Large intestine (tissue), 3 donors: ENCODE results near the gene RYR2. TPM values are rescaled to one million over a fixed set of nuclear protein-coding genes. Genes with fewer than 3 reads are reported as not detected.

ENCODE experiments used
- DNase-seq, 2 donors: peaks; one replicate each; pipeline versions ENCODE4 v3.0.0 to v3.0.0-alpha.2; 2013
- H3K27ac ChIP-seq: one replicate; pipeline ENCODE4 v1.5.1; 2013; ENCODE audit warnings: low read length
- H3K27me3 ChIP-seq: 2 replicates; pipeline ENCODE4 v1.6.1; 2013; ENCODE audit warnings: low read length; ENCODE audit not compliant: control insufficient read depth, insufficient read depth
- H3K36me3 ChIP-seq: 2 replicates; pipeline ENCODE4 v1.6.1; 2013; ENCODE audit warnings: low read length; ENCODE audit not compliant: control insufficient read depth, insufficient read depth
- H3K4me1 ChIP-seq: one replicate; pipeline ENCODE4 v1.6.1; 2013; ENCODE audit warnings: low read length; ENCODE audit not compliant: control insufficient read depth, insufficient read depth
- H3K4me3 ChIP-seq: one replicate; pipeline ENCODE4 v1.5.1; 2013; ENCODE audit warnings: low read length
- H3K9me3 ChIP-seq: one replicate; pipeline ENCODE4 v1.6.1; 2013; ENCODE audit warnings: mild to moderate bottlenecking, low read depth, low read length, moderate library complexity; ENCODE audit not compliant: control insufficient read depth
- WGBS: methylation state at CpG from one replicate; pipeline ENCODE4 v1.1.5; 2013; ENCODE audit warnings: low lambda C conversion rate; ENCODE audit not compliant: insufficient coverage; 5-methylcytosine and 5-hydroxymethylcytosine counted together
- polyA plus RNA-seq: library from polyadenylated mRNA; unstranded; fragments of 120-200 nt; gene quantifications from one replicate; pipeline ENCODE4 v1.2.1, GENCODE V29; 2013

RYR2 gene
- polyA plus RNA-seq, 1 donor = 4.3 TPM

DNA sequence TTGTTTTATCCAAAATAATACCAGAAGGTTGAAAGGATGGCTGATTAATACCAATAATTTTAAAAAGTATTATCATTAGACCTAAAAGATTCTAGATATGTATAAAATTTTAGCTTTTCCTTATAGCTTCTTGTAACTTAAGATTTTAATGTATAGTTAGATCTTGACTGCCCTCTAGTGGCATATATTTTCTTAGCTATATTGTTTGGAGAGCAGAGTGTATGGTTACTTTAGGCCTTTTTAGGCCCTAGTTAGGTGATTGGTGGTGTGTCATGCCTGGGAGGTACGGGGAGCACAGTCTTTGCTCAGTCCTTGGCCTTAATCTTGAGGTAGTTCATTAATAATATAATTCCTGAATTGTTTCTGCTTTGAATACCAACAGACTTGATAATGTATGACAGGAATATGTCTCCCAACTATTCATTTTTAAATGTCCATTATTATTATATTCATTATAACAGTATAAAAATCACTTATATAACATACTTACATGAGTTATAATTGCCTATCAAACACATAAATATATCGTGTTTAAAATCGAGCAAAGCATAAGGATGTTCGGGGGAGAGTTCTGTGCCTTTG is 520.3 kb downstream of the RYR2 start:
- Histone ChIP-seq H3K36me3 (no peaks in the 10 kb centered on the region), H3K9me3 (no peaks in the 10 kb centered on the region), H3K4me3 (no peak overlapping the region), H3K27ac (no peak overlapping the region), H3K4me1 (no peaks in the 10 kb centered on the region), H3K27me3 (no peaks in the 10 kb centered on the region)
- DNase-seq = peak; percentile 31 to 45
- 94% methylated on average over 3 of the region's 4 CpGs for WGBS

GRCh38 chr1:237565236-237565635 is 523.3 kb downstream of the RYR2 start:
- Histone ChIP-seq H3K4me1 (no peaks in the 10 kb centered on the region), H3K9me3 (no peaks in the 10 kb centered on the region)
- 100% methylated on average over 1 of the region's 7 CpGs for WGBS

GRCh38 chr1:237566581-237566980 is 524.6 kb downstream of the RYR2 start:
- Histone ChIP-seq H3K27me3 (no peaks in the 10 kb centered on the region), H3K9me3 (no peaks in the 10 kb centered on the region), H3K4me1 (no peaks in the 10 kb centered on the region), H3K27ac (no peak overlapping the region), H3K4me3 (no peak overlapping the region), H3K36me3 (no peaks in the 10 kb centered on the region)
- 83% methylated on average over 1 of the region's 14 CpGs for WGBS
- no peak for DNase-seq

More at GRCh38 chr1:237565236-237565635, 523.3 kb downstream of the RYR2 start:
- no peaks in the 10 kb centered on the region for H3K36me3 ChIP-seq
- no peak overlapping the region for H3K27ac ChIP-seq
- H3K27me3 ChIP-seq = no peaks in the 10 kb centered on the region
- no peak for DNase-seq
- no peak overlapping the region for H3K4me3 ChIP-seq

- Histone ChIP-seq H3K4me1 (no peaks in the 10 kb centered on the region), H3K36me3 (no peaks in the 10 kb centered on the region), H3K27me3 (no peaks in the 10 kb centered on the region), H3K9me3 (no peaks in the 10 kb centered on the region), H3K27ac (no peak overlapping the region), H3K4me3 (no peak overlapping the region)
- WGBS = 100% methylated on average over 1 of the region's 9 CpGs
- DNase-seq = no peak
Observed at GRCh38 chr1:237568955-237569354, 527.0 kb downstream of the RYR2 start.

DNA sequence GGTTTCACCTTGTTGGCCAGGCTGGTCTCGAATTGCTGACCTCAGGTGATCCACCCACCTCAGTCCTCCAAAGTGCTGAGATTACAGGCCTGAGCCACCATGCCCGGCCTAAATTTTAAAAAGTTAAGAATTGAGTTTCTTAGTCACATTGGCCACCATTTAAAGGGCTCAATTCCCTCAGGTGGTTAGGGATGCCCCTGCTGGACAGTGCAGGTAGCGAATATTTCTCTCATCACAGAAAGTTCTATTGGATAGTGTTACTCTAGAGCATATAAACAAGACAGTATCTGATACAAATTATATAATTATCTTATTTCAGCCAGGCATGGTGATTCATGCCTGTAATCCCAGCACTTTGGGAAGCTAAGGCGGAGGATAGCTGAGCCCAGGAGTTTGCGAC is 528.5 kb downstream of the RYR2 start:
- Histone ChIP-seq H3K36me3 (no peaks in the 10 kb centered on the region), H3K4me1 (no peaks in the 10 kb centered on the region), H3K27me3 (no peaks in the 10 kb centered on the region), H3K27ac (no peak overlapping the region), H3K9me3 (no peaks in the 10 kb centered on the region), H3K4me3 (no peak overlapping the region)
- no peak for DNase-seq
- WGBS = no CpG with 5 or more reads among the region's 5 CpGs

DNA sequence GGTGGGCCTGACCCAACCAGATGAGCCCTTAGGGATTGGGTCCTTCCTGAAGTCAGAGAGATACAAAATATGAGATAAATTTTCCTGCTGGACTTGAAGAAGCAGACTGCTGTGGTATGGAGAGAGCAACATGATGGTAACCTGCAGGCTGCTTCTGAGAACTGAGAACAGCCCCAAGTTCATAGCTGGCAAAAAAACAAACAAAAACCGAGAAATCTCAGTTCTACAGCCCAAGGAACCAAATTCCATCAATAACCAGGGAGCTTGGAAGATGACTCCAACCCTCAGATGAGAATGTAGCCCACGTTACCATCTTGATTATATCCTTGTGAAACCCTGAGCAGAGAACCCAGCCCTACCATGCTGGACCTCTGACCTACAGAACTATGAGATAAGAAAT is 532.6 kb downstream of the RYR2 start:
- WGBS = no CpG with 5 or more reads among the region's 2 CpGs
- no peaks in the 10 kb centered on the region for H3K9me3 ChIP-seq
- no peak overlapping the region for H3K4me3 ChIP-seq
- DNase-seq = no peak
- no peaks in the 10 kb centered on the region for H3K4me1 ChIP-seq
- no peaks in the 10 kb centered on the region for H3K27me3 ChIP-seq
- no peak overlapping the region for H3K27ac ChIP-seq
- H3K36me3 ChIP-seq = no peaks in the 10 kb centered on the region

DNA sequence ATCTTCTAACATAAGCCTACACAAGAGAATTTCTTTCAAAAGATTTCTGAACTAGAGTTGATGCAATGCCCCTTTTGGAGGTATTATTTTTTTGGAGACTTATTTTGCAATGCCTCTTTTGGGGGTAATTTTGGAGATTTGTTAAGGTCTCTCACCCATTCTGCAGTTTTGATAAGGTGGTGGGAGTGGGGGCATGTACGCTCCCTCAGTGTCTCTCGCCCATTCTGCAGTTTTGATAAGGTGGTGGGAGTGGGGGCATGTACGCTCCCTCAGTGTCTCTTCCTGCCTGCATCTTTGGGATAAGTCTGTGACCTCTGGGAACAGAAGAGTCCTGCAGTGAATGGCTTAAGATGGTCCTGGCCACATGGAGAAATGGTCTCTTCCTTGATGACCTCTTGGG is 536.6 kb downstream of the RYR2 start:
- Histone ChIP-seq H3K4me3 (no peak overlapping the region), H3K4me1 (no peaks in the 10 kb centered on the region), H3K36me3 (no peaks in the 10 kb centered on the region), H3K27me3 (no peaks in the 10 kb centered on the region), H3K9me3 (no peaks in the 10 kb centered on the region), H3K27ac (no peak overlapping the region)
- WGBS = no CpG with 5 or more reads among the region's 3 CpGs
- no peak for DNase-seq

GRCh38 chr1:237580726-237581125 is 538.7 kb downstream of the RYR2 start:
- Histone ChIP-seq H3K9me3 (no peaks in the 10 kb centered on the region), H3K4me3 (no peak overlapping the region), H3K36me3 (no peaks in the 10 kb centered on the region), H3K4me1 (no peaks in the 10 kb centered on the region), H3K27me3 (no peaks in the 10 kb centered on the region), H3K27ac (no peak overlapping the region)
- no peak for DNase-seq
- WGBS = no CpG with 5 or more reads among the region's 2 CpGs

DNA sequence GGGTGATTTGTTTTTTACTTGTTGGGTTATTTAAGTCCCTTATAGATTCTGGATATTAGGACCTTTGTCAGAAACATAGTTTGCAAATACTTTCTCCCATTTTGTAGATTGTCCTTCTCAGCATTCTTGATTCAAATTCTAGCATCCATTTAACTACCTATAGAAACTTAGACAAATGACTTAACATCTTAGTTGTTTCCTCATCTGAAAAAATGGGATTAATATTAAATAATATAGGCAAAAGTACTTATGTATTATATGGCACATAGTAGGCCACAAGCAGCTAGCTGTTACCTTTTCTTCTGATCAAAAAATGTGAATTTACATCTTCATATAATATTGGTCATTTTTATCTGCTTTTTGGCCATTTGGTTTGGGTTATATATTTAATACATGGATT is 541.3 kb downstream of the RYR2 start:
- Histone ChIP-seq H3K4me1 (no peaks in the 10 kb centered on the region), H3K36me3 (no peaks in the 10 kb centered on the region), H3K4me3 (no peak overlapping the region), H3K27ac (no peak overlapping the region), H3K9me3 (no peaks in the 10 kb centered on the region), H3K27me3 (no peaks in the 10 kb centered on the region)
- no peak for DNase-seq

DNA sequence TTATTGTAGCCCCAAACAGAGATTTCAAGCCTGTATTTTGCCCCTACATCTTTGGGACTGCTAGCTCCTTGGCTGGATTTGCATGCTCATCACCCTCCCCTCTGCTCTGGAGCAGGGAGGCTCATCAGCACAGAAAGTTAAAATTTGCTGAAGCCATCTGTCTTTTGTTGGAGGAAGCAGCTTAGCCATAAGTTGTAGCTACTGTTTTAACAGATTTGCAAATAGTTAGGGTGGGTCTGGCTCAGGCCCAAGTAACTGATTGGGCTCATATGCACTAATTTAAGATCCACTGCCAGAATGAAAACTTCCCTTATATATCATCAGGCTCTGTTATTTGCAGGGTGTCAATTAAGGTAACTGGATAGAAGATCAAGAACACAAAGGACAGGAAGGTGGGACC is 541.8 kb downstream of the RYR2 start:
- Histone ChIP-seq H3K9me3 (no peaks in the 10 kb centered on the region), H3K4me1 (no peaks in the 10 kb centered on the region), H3K4me3 (no peak overlapping the region), H3K27me3 (no peaks in the 10 kb centered on the region), H3K27ac (no peak overlapping the region), H3K36me3 (no peaks in the 10 kb centered on the region)
- DNase-seq = no peak

DNA sequence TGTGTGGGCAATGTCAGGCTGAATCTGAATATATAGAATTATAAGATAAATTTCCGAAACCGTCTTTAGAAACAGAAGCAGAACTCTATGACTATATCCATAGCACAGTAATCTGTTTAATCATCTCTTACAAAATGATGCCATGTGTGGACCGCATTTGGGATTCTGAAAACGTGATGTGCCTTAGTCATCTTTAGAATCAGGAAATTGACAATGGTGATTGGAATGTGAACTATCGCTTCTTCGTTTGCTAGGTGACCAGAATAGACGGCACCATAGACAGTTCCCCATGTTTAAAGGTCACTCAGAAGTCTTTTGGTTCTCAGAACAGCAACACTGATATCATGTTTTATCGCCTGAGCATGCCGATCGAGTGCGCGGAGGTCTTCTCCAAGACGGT is 548.4 kb downstream of the RYR2 start:
- Histone ChIP-seq H3K36me3 (no peaks in the 10 kb centered on the region), H3K4me3 (no peak overlapping the region), H3K9me3 (no peaks in the 10 kb centered on the region), H3K4me1 (no peaks in the 10 kb centered on the region), H3K27ac (no peak overlapping the region), H3K27me3 (no peaks in the 10 kb centered on the region)
- DNase-seq = no peak
- no CpG with 5 or more reads among the region's 13 CpGs for WGBS
